RWPE1 (cell line): Measurements from ENCODE around the gene MRPS24.

ENCODE experiments used
- CTCF ChIA-PET: fragments of 350-600 bp; sonication (Branson Sonifier 250); formaldehyde crosslinking; extraction: SDS; loops from one replicate; lab custom pipeline; 2021; lab: Yijun Ruan, JAX
- POLR2A ChIA-PET: fragments of 400-600 bp; formaldehyde crosslinking; extraction: SDS; loops from one replicate; lab custom pipeline; 2020; ENCODE audit warnings: antibody characterized with exemption; ENCODE audit not compliant: low non-redundant PET; lab: Yijun Ruan, JAX
- DNase-seq: peaks from one replicate; pipeline ENCODE4 v3.0.0; 2012; ENCODE audit warnings: low spot score
- H3K27ac ChIP-seq: fragments of 450-650 bp; 2 replicates; pipeline ENCODE4 v1.5.1; 2017
- TF ChIP-seq, protein P1 (sequence below): fragments of 450-650 bp; conservative IDR thresholded peaks from 2 replicates; pipeline ENCODE4 v1.5.1; 2017; ENCODE audit warnings: low read depth, mild to moderate bottlenecking

The MRPS24 gene

DNA sequence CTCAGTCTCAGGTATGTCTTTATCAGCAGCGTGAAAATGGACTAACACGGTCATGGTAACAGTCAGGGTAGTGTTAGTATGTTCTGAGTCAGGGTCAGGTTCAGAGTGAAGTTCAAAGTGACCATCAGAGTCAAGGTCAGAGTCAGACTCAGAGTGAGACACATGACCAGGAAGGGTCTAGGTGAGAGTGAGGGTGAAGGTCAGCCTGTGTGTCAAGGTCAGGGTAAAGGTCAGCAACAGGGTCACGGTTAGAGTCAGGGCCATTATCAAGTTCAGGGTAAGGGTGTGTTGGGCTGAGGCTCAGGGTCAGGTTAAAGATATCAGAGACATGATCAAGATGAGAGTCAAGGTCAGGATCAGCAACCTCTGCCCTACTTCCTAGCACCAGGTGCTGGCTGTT, 4.0 kb downstream of the MRPS24 start:
- CTCF ChIA-PET = no interaction called here

DNA sequence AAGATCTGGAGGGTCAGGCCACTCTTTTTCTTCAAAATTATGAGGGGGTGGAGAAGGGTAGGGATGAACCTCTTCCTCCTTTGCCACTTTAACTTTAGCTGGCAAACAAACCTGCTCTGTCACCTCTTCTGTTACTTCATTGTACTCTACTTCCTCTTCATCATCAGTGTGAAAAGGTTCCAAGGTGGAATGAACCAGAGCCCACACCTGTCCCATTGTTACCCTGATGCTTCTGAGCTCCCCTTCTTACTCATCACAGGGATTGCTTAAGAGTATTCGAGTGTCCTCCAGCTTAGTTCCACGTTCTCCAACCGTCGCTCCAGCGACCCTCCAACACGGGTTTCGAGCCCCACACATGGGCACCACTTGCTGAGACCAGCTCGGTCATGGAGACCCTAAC, 5.2 kb downstream of the MRPS24 start:
- CTCF ChIA-PET = no interaction called here
- no peak overlapping the region for H3K27ac ChIP-seq

More for the DNA sequence above, 4.0 kb downstream of the MRPS24 start:
- TF ChIP-seq, protein P1, sequence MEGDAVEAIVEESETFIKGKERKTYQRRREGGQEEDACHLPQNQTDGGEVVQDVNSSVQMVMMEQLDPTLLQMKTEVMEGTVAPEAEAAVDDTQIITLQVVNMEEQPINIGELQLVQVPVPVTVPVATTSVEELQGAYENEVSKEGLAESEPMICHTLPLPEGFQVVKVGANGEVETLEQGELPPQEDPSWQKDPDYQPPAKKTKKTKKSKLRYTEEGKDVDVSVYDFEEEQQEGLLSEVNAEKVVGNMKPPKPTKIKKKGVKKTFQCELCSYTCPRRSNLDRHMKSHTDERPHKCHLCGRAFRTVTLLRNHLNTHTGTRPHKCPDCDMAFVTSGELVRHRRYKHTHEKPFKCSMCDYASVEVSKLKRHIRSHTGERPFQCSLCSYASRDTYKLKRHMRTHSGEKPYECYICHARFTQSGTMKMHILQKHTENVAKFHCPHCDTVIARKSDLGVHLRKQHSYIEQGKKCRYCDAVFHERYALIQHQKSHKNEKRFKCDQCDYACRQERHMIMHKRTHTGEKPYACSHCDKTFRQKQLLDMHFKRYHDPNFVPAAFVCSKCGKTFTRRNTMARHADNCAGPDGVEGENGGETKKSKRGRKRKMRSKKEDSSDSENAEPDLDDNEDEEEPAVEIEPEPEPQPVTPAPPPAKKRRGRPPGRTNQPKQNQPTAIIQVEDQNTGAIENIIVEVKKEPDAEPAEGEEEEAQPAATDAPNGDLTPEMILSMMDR = no peak
- DNase-seq = no peak
- POLR2A ChIA-PET = no interaction called here
- no peak overlapping the region for H3K27ac ChIP-seq

DNA sequence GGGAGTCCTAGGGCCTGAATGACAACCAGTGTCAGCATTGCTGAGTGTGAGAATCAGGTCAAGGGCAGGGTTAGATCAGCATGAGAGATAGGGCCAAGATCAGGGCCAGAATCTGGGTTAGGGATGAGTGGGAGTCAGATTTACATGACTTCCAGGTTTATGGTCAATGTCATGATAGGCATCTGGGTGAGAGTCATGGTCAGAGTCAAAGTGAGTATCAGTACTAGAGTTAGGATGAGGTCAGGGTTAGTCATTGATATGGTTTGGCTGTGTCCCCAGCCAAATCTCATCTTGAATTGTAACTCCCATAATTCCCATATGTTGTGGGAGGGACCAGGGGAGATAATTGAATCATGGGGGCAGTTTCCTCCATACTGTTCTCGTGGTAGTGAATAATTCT, 12.3 kb downstream of the MRPS24 start:
- ChIA-PET POLR2A (no interaction called here), CTCF (interaction anchor here (0.6 kb wide), 1 partner anchor 96 kb away, joined by 3 read pairs; no protein-coding TSS in a partner anchor)
- TF ChIP-seq, protein P1 = no peak
- H3K27ac ChIP-seq = no peak overlapping the region
- DNase-seq = no peak

More for the DNA sequence above, 5.2 kb downstream of the MRPS24 start:
- DNase-seq = no peak
- POLR2A ChIA-PET = no interaction called here
- TF ChIP-seq, protein P1 = no peak

DNA sequence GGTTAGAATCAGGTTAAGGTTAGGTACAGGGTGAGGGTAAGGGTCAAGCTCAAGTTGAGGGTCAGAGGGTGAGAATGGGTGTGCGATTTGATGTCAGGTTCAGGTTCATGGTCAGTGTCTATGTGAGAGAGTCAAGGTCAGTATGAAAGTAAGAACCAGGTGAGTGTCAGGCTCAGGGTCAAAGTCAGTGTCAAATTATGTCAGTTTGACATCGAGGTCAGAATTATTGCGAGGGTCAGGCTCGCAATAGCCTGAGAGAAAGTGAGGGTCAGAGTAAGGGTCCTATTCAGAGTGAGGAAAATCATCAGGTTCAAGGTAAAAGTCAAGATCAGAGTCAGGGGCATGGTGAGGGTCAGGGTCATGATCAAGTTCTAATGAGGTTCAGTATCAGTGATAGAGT, 13.0 kb downstream of the MRPS24 start:
- no peak for DNase-seq
- ChIA-PET CTCF (interaction anchor here (0.6 kb wide), 3 partner anchors 17 to 97 kb away, joined by 3 to 4 read pairs (median 4); no protein-coding TSS in a partner anchor), POLR2A (no interaction called here)
- no peak overlapping the region for H3K27ac ChIP-seq
- TF ChIP-seq, protein P1 = no peak

DNA sequence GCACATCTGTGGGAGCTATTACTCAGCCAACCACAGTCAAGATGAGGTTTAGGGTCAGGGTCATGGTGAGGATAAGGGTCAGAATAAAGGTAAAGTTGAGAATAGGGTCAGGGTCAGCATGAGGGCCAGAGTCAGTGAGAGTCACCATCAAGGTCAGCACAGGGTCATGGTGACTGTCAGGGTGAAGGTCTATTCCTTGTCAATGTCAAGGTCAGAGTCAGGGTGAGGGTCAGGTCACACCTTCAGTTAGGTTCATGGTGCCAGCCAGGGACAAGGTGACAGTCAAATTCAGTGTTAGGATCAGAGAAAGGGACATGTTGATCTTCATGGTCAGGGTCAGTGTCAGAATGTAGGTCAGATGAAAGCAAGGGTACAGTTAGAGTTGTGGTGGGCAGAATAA, 14.1 kb downstream of the MRPS24 start:
- TF ChIP-seq, protein P1 = no peak
- POLR2A ChIA-PET = no interaction called here
- CTCF ChIA-PET = interaction anchor here (0.6 kb wide), 1 partner anchor 360 kb away, joined by 3 read pairs; no protein-coding TSS in a partner anchor

DNA sequence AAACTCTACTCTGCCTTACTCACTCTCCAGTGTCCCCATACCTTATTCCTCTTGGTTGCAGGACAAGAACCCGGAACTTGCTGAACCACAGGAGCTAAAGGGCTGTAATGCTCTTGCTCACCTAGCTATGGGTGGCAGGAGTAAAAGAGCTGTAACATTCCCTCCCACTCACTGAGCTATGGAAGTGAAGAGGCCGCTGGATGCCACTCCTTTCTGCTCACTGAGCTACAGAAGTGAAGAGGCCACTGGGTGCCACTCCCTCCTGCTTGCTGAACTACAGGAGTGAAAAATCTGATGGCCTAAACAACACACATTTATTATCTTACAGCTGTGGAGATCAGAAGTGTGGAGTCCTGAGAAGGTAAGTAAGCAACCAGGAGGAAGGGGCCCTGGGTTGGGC, 17.5 kb downstream of the MRPS24 start:
- DNase-seq = no peak
- TF ChIP-seq, protein P1 = no peak
- POLR2A ChIA-PET = no interaction called here
- H3K27ac ChIP-seq = no peak overlapping the region
- CTCF ChIA-PET = interaction anchor here (0.6 to 1.8 kb wide), 2 partner anchors 9 to 625 kb away, joined by 3 to 7 read pairs; no protein-coding TSS in a partner anchor

More for the DNA sequence above, 14.1 kb downstream of the MRPS24 start:
- no peak overlapping the region for H3K27ac ChIP-seq
- DNase-seq = no peak
